ENCODE results near the gene LRRIQ1. TPM values are rescaled to one million over a fixed set of nuclear protein-coding genes. Genes with fewer than 3 reads are reported as not detected.

LRRIQ1 gene, protein sequence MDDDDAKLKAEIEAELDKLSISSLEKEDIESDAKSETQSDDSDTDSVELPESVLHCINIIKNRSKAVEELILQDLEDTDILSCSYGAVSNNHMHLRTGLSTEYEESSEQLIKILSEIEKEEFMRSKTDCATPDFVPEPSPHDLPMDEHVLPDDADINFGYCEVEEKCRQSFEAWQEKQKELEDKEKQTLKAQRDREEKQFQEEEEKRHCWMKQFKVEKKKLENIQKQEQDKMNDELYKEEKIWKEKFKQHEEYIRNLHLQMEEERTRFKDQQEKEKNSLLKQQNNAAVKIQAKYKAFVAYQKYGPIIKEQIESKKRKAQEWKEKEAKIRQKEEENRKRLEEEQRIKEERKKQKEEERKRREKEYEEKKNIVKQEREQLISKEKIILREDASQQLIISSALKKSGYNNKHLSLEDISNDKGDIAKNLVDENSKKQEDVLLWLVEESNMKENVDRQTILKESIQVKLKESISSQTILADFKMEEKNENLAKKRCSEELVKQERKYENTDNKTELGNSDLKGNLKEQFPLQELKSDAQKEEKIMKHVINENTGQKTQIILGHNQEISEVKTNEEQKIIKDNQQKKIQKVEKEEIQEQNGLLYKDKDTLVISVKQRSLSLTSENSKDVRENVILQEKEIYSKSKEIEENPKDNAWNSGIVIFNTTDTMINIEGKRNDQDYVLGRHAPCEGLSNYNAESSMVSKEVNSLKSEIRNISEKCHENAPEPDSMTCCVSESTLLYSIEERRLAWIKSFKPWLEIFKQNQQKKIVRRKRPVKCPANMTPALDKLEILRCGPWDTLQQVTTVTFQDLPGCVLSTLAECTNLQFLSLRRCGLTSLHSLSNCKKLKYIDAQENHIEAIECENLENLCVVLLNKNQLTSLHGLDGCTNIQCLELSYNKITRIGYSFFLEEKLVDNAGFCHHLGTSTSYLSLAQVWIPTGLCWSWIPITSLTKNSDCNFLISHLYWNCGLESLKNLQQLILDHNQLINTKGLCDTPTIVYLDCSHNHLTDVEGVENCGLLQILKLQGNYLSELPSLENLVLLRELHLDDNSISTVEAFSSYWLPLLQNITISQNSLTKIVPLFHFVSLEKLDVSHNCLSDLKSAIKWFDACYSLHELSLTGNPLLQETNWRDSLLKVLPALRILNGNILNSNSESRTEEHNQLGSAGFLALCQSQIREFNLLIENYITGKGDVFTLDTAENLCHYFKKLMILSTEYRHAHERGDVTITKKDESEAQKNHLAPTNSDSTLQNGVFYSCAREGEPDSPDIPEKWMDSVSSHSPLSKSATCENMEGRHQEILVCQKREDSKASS (N-terminal part only)
- total RNA-seq (2014; rRNA removed; shearing (Covaris generic)): not detected in 2 replicates
- not detected in 2 replicates for total RNA-seq (2022)
- Bru-seq, nascent RNA: not detected
- not detected for BruChase-seq, experiment 1, labeled RNA remaining after a 6-hour chase
- BruChase-seq, experiment 2, labeled RNA remaining after a 2-hour chase: percentile 3 among the genes with signal in this experiment
- long read RNA-seq: 0 reads

DNA sequence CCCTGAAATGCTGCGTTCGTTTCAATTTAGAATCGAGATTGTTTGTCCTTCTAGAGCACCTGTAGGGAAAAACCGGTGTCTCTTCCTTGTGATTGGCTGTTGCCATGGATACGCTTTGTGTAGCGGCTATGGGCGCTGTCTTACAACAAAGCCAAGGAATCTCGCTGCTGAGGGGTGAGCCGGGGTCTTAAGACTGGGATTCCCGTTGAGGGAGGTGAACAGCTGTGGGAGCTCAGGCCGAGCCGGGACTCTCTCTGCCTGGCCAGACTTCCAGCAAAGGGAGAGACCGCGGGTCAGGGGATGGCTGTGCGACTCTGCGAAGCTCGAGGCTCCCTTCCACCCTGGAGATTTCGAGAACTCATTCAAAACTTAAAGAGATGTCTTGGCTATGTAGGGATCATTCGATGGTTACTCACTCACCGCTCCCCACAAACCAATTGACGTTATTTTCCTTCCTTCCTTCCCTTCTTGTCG, at the start of gene LRRIQ1, which contains the start of gene TSPAN19:
LRRIQ1 (plus strand) TSS at position 118 of the 474 bp plus-strand sequence. CDS start 1,826 bp downstream, outside the sequence.
TSPAN19 (minus strand) TSS at position 44 of the 474 bp plus-strand sequence. CDS start 6,331 bp downstream, outside the sequence.
- ChIA-PET CTCF (ENCODE audit: unreplicated experiment) (no interaction called here), POLR2A (interaction anchor here (1.0 kb wide), 1 partner anchor 14 kb away, joined by 3 read pairs; no protein-coding TSS in a partner anchor)
- DNase-seq (ENCODE audit: low spot score): peak; percentile 1
- H3K4me1 ChIP-seq (ENCODE audit: insufficient read depth, low read length, poor library complexity, severe bottlenecking): no peaks in the 10 kb centered on the region
- H3K9me2 ChIP-seq (ENCODE audit: insufficient read depth, low read length): no peaks in the 10 kb centered on the region
- no peaks in the 10 kb centered on the region for H3K79me2 ChIP-seq (ENCODE audit: insufficient read depth, low read depth, low read length)
- no peak within 1 kb of the TSS for H3K27ac ChIP-seq (ENCODE audit: low read depth, low read length, poor library complexity, severe bottlenecking)
- TF ChIP-seq EZH2phosphoT487 (IDR thresholded peaks at IDR 0.05; ENCODE audit: borderline replicate concordance, low read depth, low read length): no peak
- TF ChIP-seq, protein P1, sequence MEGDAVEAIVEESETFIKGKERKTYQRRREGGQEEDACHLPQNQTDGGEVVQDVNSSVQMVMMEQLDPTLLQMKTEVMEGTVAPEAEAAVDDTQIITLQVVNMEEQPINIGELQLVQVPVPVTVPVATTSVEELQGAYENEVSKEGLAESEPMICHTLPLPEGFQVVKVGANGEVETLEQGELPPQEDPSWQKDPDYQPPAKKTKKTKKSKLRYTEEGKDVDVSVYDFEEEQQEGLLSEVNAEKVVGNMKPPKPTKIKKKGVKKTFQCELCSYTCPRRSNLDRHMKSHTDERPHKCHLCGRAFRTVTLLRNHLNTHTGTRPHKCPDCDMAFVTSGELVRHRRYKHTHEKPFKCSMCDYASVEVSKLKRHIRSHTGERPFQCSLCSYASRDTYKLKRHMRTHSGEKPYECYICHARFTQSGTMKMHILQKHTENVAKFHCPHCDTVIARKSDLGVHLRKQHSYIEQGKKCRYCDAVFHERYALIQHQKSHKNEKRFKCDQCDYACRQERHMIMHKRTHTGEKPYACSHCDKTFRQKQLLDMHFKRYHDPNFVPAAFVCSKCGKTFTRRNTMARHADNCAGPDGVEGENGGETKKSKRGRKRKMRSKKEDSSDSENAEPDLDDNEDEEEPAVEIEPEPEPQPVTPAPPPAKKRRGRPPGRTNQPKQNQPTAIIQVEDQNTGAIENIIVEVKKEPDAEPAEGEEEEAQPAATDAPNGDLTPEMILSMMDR (conservative IDR thresholded peaks at IDR 0.05; ENCODE audit: low read length): no peak
- H3K9me3 ChIP-seq (ENCODE audit: low read length): no peaks in the 10 kb centered on the region
- intact Hi-C loops (cut with micrococcal nuclease; ENCODE audit: unreplicated experiment): no loop called here
- H3K4me3 ChIP-seq (ENCODE audit: low read depth, low read length, poor library complexity, severe bottlenecking): no peak within 1 kb of the TSS
- H3K4me2 ChIP-seq (ENCODE audit: low read length): no peak within 1 kb of the TSS
- no TSS peak for BruUV-seq (replicated peaks)
- H4K20me1 ChIP-seq (ENCODE audit: insufficient read depth, low read length): no peaks in the 10 kb centered on the region
- H2AFZ ChIP-seq (ENCODE audit: low read length): no peak within 1 kb of the TSS
- no peaks in the 10 kb centered on the region for H3K36me3 ChIP-seq (ENCODE audit: insufficient read depth, low read length)

GRCh38 chr12:84986586-84986985, 49.6 kb upstream of the LRRIQ1 start:
- ChIA-PET POLR2A (no interaction called here), CTCF (ENCODE audit: unreplicated experiment) (no interaction called here)
- intact Hi-C loops (cut with micrococcal nuclease; ENCODE audit: unreplicated experiment): no loop called here
- no peaks in the 10 kb centered on the region for H4K20me1 ChIP-seq (ENCODE audit: insufficient read depth, low read length)
- TF ChIP-seq, protein P1 (conservative IDR thresholded peaks at IDR 0.05; ENCODE audit: low read length): no peak
- no peak for TF ChIP-seq EZH2phosphoT487 (IDR thresholded peaks at IDR 0.05; ENCODE audit: borderline replicate concordance, low read depth, low read length)
- H3K9me2 ChIP-seq (ENCODE audit: insufficient read depth, low read length): no peaks in the 10 kb centered on the region
- no peaks in the 10 kb centered on the region for H3K9me3 ChIP-seq (ENCODE audit: low read length)
- no peak overlapping the region for H2AFZ ChIP-seq (ENCODE audit: low read length)
- H3K4me1 ChIP-seq (ENCODE audit: insufficient read depth, low read length, poor library complexity, severe bottlenecking): no peaks in the 10 kb centered on the region
- no peaks in the 10 kb centered on the region for H3K36me3 ChIP-seq (ENCODE audit: insufficient read depth, low read length)
- H3K4me2 ChIP-seq (ENCODE audit: low read length): no peak overlapping the region
- no peak for DNase-seq (ENCODE audit: low spot score)
- no TSS peak for BruUV-seq (replicated peaks)
- no peak overlapping the region for H3K4me3 ChIP-seq (ENCODE audit: low read depth, low read length, poor library complexity, severe bottlenecking)
- H3K27ac ChIP-seq (ENCODE audit: low read depth, low read length, poor library complexity, severe bottlenecking): no peak overlapping the region
- H3K79me2 ChIP-seq (ENCODE audit: insufficient read depth, low read depth, low read length): no peaks in the 10 kb centered on the region
